HG02571 (cell line): ENCODE measurements around the gene RAPGEF5.

Experiments
- ATAC-seq: cut with Tn5 transposase; IDR thresholded peaks from one replicate; pipeline ENCODE4 v1.9.1; 2021; ENCODE audit warnings: mild to moderate bottlenecking, moderate library complexity; ENCODE audit not compliant: unreplicated experiment

The RAPGEF5 gene

DNA sequence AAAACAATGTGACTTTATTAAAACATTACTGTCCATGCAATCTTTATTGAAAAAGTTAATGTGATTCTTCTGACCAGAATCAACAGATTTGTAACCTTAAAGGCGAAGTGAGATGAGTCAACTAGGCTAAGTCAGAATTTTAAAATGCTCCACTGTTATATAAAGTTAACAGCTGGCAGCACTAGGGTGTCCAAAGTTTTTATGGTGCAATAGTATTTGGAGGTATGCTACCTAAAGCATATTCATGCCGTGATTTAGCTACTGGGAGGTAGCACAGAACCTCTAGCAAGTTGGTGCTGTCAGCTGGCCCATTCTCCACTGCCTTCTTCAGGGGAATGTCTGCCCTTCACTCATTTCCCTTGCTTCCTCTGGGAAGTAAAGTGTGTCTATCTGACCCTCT is 126.7 kb downstream of the RAPGEF5 start:
- no peak for ATAC-seq

DNA sequence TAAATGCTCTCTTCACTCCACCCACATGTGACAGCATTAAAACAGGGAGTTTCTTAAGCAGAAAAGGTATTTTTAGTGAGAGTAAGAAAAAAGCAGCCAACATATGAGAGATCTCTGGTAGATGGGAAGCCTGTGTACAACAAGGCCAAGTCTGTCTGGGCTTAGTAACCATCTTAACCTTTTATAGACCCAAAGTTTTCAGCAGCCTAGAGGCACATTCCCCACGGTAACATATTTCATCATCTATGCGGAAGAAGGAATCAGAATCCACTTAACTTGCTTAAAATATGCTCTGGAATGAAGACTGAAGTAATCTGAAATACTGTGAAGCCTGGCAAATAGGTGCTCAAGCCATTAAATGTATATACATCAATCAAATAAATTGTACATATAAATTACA is 127.8 kb downstream of the RAPGEF5 start:
- ATAC-seq = no peak

DNA sequence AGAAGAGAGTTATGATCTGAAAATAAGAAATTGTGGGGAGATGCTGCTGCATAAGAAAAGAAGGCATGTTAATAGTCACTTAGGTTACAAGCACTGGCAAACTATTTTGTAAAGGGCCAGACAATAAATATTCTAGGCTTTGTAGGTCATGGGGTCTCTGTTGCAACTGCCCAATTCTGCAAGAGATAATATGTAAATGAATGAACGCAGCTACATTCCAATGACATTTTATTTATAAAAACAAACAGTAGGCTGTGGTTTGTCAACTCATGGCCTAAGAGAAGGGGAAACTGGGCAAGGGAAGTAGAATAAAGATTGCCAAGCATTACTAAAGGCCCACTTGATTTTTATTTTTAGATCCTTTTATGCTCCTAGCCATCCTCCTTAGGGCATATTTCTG is 133.1 kb downstream of the RAPGEF5 start:
- ATAC-seq = no peak

DNA sequence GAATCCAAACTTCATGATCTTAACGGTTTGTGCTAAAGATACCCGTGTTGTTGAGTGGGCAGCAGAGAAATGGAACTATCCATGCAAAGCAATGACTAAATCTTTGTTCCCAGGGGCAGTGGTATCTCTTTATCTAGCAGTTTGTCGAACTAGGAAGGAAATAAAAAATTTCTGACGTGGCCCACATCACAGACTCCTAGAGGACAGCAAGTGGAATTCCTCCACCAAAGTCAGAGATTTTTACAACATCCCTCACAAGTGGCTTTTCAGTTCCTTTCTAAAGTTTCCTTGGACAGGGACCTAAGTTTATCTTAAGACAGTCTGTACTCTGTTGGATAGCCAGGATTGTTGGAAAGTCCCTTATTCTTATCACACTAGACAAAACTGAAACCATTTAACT is 136.0 kb downstream of the RAPGEF5 start:
- ATAC-seq = no peak

DNA sequence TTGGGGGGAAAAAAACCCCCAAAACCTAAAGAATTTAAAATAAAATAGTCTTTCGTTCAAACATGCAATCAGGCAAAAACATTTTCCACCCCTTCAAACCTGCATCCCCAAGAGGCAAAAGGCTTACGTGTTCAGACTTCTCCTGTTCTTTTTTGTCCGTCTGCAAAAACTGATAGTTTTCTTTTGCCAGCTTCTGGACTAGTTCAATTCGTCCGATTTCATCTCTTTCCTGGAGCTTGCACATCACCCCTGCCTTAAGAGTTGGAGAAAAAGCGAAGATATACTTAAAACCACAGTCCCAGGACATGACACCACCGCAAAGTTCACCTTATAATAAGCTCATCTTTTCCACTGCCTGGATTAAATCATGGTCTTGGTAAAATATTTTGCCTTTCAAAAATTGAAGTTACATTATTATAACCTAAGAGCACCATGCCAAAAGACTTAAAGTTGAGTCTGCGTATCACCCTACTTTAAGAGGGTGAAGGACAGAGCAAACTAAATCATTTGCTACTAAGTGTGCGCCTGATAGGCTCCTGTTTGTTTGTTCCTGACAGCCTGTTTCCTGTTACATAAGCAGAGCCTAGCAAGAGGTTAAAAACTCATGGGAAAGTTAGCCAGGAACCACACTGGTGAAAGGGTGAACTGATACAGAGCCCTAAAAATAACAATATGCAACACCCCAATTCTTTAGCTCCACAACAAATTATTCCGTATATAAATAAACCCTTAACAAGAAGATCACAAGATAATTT is 137.0 kb downstream of the RAPGEF5 start:
- ATAC-seq = no peak

DNA sequence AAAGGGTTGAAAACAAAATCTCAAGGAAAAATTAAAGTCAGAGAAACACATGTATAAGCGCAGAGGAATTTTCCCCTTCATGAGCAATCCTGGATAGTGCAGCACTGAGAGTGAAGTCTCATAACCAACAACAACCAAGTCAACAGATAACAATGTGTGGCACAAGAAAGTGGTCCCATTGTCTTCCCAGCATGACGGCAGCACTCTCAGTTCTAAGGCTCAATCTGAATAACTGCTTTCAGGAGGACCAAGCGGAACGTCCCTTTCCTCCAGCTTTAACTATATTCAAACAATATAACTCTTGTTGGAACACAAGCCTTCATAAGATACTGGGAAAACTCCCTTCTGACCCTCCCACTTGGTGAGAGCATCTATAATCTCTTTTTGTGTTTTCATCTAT is 137.9 kb downstream of the RAPGEF5 start:
- no peak for ATAC-seq

GRCh38 chr7:22216832-22217475 is 140.0 kb downstream of the RAPGEF5 start:
- no peak for ATAC-seq

- no peak for ATAC-seq
Measured at GRCh38 chr7:22216309-22216708, 140.6 kb downstream of the RAPGEF5 start.

DNA sequence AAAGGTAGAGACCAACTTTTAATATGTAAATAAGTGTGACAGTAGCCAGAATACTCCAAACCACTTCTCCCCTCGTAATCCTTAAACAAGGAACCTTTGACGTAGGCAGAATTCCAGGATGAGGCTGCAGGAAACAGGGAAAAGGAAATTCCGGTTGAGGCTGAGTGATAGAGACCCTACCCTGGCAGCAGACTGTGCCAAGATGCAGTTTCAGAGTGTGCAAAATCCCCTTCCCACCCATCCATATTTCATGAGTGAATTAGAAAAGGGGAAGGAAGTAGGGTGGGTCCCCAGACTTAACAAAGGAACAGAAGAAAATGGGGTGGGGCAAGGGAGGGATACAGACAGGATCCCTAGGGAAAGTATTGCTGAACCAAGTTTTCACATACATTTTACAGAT is 143.0 kb downstream of the RAPGEF5 start:
- ATAC-seq = no peak

DNA sequence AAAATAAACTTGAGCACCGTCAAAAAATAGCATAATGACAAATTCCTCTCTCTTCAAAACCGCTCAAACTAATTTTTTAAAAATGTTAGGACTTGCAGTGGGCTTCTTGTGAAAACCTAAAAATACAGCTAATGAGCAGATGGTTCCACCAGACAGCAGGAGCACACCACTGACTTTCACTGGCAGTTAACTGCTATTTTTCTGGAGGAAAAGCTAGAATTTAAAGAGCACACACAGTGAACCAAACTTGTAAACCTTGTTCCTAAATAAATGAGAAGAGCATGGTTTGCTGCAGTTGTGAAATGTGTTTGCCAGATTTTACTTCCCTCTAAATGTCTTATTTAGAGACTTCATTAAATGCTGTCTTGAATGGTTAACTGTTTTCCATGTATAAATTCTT is 143.9 kb downstream of the RAPGEF5 start:
- no peak for ATAC-seq

- no peak for ATAC-seq
Measured at GRCh38 chr7:22210967-22211366, 146.0 kb downstream of the RAPGEF5 start.

DNA sequence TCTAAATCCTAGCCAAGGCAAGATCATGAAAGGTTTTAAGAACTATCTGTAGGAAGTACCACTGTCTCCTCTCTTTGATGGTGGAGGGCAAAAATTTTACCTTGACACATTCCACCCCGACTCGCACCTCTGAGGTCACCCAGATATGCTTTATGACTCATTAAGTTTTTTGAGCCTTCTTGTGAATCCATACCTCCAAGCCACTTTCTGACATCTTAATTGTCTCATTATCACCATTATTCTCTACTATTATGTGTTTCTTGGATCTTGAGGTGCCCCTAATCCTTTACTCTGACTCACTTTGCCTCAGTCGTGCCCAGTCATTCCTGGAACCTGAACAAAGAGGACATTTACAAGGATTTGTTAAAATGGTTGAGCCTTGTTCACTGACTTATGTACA is 146.6 kb downstream of the RAPGEF5 start:
- ATAC-seq = no peak

GRCh38 chr7:22208799-22209198 is 148.2 kb downstream of the RAPGEF5 start:
- ATAC-seq = no peak

DNA sequence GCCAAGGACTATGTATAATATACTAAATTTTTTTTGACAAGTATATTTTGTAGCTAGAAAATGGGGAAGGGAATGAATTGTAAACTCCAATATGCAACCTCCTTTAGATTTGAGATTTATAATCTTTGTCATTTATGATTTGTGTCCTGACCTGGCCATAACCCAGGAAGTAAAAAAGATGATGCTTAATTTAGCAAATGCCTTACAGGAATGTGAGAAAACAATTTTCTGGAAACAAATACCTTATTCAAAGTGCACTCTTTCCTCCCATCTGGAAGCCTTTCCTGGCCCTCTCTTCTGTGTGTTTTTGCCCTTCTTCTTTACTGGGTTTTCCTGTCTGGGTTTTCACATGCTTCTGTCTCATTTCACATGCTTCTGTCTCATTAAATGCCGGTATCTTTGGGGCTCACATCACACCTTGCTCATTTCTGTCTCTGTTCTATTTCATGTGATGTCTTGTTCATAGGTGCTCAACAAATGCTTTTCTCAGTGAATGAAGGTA is 149.2 kb downstream of the RAPGEF5 start:
- ATAC-seq = no peak

DNA sequence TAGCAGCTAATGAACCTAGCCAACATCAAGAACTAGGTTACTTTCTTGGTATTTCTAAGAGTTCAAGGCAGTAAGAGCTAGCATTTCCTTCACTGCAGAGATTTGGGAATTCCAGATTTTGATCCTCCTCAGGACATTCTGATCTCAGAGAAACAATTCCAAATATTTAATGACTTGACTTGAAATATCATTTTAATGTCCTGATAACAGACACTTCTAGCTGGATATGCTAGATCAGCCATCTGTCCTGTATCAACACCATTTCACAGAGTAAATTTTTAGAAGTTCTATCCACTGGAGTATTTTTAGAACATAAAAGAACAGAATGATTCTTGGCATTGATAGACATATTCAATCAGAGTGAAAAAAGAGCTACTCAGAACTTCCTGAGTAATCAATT is 151.3 kb downstream of the RAPGEF5 start:
- no peak for ATAC-seq

GRCh38 chr7:22204312-22204711 is 152.6 kb downstream of the RAPGEF5 start:
- ATAC-seq = no peak

DNA sequence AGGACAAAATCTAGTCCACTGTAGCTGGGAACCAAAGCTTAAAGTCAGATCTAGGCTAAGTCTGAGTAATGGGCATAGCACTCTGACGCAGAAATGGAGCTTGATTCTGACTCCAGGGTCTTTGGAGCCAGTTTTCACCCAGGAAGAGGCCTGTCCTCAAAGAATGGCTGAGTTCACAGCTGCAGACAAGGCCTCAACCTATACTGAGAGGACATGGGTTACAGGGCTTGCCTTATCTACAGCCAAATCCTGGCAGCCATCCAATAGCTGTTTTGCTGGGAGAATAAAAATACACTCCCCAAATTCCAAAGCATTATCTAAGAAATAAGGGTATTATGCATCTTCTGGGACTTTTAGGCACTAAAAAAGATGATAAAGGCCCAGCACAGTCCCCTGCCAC is 154.8 kb downstream of the RAPGEF5 start:
- ATAC-seq = no peak

- no peak for ATAC-seq
Measured at GRCh38 chr7:22201186-22201880, 155.6 kb downstream of the RAPGEF5 start.

DNA sequence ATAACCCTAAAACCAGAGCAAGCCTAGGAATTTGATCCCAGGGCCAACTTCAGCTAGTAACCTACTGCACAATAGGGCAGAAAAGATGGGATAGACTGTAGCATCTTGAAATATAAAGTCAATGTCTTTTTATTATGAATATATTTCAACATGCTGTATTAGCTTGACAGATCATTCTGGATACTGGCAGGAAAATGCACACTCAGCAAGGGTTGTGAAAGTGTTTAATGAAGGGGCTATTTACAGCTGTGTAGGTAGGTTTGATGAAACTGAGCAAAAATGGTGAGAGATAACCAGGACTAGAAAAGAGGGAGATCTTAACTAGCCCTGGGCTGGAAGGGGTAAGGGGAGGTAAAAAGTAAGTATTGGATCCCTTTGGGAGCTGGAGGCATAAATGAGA is 156.2 kb downstream of the RAPGEF5 start:
- no peak for ATAC-seq

DNA sequence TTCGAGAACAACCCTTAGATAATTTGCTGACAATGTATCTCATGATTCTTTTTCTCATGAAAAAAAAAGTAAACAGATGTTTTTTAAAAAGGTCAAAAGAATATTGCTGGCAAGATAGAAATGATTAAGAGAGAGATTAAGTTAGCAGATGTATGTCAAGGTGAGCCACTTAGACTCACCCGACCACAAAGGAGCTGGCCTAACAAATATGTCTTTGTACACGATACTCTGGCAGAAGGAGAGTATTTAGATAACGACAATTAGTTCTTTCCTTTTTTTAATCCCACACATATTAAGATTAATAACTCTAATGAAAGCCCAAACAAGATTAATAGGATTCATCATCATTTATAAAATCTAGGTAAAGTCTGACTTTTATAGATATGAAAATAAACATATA is 156.7 kb downstream of the RAPGEF5 start:
- ATAC-seq = no peak

DNA sequence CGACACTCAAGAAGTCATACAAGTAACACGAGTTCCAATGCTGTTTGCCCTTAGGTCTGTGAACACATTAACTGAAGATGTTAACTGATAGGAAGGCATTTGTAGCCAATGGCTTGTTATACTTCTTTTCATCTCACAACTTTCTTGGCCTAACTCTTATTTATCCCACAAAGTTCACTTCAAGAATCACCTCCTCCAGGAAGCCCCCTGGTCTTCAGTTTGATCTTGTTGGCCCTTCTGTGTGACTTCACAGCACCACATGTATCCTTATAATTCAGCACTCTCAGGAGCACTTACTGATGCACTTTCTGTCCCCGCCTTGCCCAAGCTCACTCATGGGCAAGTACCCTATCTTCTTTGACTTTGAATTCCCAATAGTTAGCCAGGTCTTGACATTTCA is 159.6 kb downstream of the RAPGEF5 start:
- ATAC-seq = no peak

DNA sequence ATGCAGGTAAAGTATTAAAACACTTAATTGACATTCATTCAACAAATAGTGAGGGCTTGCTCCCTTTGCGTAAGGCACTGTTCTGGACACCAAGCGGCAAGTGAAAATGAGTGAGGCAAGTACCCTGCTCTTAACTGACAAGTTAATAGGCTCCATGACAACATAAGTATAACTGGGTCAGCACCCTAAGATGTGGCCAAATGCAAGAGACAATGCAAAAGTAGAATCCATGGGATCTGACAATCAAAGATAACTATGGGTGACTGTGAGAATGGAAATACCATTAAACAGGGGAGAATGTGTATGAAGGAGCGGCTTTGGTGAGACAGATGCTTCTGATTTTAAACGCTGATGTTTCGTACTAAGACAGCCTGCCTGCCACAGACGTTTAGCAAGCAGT is 160.5 kb downstream of the RAPGEF5 start:
- ATAC-seq = no peak
